ENCODE data around the gene CILP2.

DNA sequence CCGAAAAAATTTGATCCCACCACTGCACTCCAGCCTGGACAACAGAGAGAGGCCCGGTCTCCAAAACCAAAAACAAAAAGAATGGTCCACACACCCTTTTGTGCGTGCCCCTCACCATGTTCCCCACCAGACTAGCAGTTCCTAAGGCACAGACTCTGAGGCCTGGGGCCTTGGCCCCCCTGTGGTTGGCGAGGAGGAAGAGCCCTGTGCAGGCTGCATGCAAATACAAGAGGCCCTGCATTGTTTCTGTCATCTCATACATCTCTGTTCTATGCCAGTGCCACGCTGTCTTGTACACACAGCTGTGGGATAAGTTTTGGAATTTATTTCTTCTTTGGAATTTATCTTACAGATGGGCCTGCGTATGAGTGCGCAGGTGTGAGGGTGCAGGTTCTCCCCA lies 14.0 kb upstream of the CILP2 start:
- no peak for TF ChIP-seq POLR2A (IDR thresholded peaks at IDR 0.05)
- no peak for TF ChIP-seq CTCF (IDR thresholded peaks at IDR 0.05)
